GM18873 (cell line): ENCODE results near the gene KIAA0513.

Source experiments
- ATAC-seq: cut with Tn5 transposase; IDR thresholded peaks from one replicate; pipeline ENCODE4 v1.9.1; 2021; ENCODE audit warnings: mild to moderate bottlenecking, moderate library complexity, moderate number of reproducible peaks; ENCODE audit not compliant: unreplicated experiment, low FRiP score

KIAA0513 gene

DNA sequence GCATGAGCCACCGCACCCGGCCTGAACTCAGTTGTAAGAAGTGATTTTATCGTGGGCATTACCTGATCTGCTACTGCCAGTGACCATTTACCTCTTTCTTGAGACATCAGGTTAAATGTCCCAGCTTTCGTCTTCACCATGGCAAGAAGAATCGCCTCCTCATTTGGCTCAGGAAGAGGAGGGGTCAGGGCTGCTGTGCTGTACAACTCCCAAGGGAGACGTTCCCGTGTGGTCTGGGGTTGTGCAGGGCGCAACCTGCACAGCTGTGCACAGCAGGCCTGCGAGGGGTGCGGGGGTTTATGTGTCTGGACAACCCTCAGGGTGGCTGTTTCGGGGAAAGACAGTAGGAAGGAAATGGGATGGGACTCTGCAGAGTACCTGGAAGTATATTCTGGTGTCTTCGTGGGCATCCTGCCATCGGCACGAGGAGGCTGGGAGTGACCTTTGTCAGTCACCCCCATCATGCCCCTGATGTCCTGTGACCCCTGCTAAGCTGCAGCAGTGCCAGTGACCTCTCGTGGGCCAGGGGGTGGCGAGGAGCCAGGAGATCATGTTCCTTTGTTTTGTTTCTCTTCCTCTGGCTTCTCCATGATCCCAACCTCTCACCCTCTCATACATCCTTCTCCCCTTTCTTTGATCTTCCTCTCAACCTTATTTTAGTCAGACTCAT lies 57.4 kb downstream of the KIAA0513 start:
- no peak for ATAC-seq

- ATAC-seq, result no peak
These were observed 58.1 kb downstream of the KIAA0513 start for GRCh38 chr16:85085721-85086120.

GRCh38 chr16:85086347-85087291 lies 59.0 kb downstream of the KIAA0513 start:
- no peak for ATAC-seq

GRCh38 chr16:85087899-85088569 lies 60.4 kb downstream of the KIAA0513 start:
- ATAC-seq, result no peak

GRCh38 chr16:85088570-85089199 lies 61.1 kb downstream of the KIAA0513 start:
- no peak for ATAC-seq

- ATAC-seq, result no peak
These were observed 61.9 kb downstream of the KIAA0513 start for GRCh38 chr16:85089525-85089924.

- no peak for ATAC-seq
These were observed 62.6 kb downstream of the KIAA0513 start for GRCh38 chr16:85090181-85090580.

DNA sequence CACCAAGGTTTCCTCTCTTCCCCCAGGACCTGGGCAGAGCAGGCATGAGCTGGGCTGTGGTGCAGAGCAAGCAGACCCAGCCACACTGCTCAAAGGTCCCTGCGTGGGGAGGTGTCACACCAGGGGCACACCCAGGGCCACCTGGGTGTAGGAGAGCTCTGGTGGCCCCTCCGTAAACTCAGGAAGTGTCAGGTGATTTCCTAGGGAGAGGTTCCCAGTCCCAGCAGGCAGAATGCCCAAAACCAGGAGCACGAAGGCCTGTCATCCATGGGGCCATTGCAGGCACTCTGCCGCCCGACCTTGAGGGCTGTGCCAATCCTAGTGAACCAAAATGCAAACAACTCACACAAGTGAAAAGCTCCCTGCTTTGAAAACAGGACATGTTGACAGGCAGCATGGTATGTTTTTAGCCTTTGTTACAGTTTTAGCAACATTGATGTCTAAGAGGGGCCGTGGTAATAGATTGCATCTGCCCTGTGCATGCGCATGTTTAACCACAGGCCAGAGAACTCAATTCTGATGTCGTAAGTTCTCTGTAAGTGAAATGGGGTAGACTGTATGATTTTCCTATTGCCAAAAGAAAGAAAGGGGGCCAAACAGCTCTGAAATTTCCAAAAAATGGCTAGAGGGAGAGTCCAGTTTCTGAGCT lies 63.4 kb downstream of the KIAA0513 start:
- no peak for ATAC-seq

DNA sequence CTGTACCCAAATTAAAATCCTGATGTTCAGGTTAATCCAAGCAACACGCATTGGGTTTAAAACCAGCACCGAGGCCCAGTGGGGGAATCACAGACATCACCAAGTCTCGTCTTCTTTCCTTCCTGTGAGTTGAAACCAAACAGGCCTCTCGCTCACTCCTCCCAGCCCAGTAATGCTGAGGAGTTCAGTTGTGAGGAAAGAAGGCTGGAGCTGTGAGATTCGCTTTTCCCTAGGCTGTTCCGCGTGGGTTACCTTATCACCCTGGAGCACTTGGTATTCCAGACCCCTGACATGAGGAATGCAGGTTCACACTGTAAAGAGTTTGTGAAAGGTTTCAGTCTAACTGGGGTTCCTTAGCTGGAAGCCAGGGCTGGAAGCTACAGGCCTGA lies 63.9 kb downstream of the KIAA0513 start:
- no peak for ATAC-seq

DNA sequence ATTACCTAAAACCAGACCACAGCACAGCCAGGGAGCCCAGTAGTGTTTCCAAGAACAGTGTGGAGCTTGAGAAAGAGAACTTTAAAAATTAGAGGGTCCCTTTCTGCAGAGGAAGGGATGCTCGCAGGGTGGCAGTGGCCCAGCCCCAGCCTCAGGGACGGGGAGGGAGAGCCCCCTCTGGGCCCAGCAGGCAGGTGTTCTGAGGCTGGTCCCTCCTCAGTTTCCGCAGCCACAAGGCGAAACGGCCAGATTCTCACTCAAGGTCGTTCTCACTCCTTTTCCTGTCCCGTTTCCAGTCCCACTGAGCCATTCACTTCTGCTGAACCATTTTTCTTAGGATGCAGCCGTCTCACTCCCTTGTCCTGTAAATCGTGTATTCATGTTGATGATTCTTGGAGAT lies 64.7 kb downstream of the KIAA0513 start:
- ATAC-seq, result no peak

GRCh38 chr16:85092851-85093250 lies 65.3 kb downstream of the KIAA0513 start:
- no peak for ATAC-seq

- ATAC-seq, result no peak
These were observed 66.1 kb downstream of the KIAA0513 start for GRCh38 chr16:85093705-85094104.

- no peak for ATAC-seq
These were observed 66.7 kb downstream of the KIAA0513 start for GRCh38 chr16:85094176-85094805.

DNA sequence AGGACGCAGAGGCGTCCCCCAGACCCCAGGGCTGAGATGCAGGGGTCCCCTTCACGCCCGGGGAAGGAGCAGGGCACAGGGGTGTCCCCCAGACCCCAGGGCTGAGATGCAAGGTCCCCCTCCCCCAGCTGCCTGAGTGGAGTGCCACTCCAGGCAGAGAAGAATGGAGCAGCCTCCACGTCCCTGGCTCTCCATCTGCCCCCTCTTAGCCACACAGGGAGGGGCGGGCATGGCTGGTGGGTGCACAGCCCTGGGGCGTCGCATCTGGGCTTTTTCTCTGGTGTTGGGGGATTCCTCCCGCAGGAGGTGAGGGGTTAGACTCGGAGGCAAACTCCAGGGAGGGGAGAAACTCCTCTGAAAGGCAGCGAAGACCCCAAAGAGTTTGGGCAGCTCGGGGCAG lies 67.2 kb downstream of the KIAA0513 start:
- no peak for ATAC-seq

DNA sequence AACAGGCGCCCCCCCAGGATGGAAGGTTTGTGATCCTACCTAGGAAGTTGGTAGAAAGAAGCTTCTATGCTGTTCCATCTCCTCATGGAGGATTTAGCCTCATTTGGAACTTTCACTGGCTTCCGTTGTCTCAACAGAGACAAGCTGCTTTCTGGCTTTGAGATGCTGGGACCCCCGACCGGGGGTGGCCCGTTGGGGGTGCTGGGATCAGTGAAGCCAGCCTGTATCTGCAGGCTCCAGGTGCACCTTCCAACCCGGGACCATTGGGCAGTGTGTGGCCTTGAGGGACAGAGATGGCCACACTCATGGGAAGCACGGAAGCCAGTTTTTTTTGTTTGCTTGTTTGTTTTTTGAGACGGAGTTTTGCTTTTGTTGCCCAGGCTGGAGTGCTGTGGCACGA lies 69.3 kb downstream of the KIAA0513 start:
- ATAC-seq, result no peak

GRCh38 chr16:85098565-85098964 lies 71.0 kb downstream of the KIAA0513 start:
- ATAC-seq, result no peak

DNA sequence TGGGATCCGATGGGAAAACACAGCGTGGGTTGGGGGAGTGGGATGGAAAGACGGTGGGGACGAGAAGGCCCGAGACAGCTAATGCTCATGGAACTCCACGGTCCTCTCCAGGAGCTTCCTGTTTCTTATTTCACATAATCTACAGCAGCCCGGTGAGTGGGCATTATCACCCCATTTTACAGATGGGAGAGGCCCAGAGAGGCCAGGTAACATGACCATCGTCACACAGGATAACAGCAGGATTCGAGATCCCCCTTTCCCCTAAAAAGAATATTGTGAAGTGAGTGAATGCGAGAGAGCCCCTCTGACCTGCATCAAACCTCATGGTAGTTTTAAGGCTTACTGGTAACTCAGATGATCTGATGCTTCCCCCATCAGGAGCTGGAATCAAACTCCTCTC lies 72.7 kb downstream of the KIAA0513 start:
- ATAC-seq, result no peak

DNA sequence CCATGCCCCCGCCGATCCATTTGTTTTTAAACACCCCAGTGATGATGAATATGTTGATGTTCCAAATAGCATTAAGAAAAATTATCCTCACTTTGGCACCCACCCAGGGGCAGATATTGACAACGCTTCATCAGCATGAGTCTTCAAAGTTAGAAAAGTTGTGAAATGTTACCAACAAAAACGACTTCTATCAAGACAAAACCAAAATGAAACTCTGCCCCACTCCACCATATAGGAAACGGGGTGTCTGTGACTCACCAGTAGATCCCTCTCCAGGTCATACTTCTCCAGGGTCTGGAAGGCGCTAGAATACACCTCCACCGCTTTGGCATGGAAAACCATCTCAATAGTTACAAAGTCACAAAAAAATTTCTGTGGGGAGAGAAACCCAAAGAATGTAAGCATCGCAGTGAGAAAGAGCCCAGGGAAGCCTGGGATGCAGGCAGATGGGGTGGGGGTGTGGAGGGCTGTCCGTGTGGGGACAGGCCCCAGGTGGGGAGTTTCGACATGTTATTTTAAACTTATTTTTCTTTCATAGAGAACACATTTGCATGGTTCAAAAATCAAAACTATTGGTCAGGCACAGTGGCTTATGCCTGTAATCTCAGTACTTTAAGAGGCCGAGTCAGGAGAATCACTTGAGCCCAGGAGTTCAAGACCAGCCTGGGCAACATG lies 74.5 kb downstream of the KIAA0513 start:
- no peak for ATAC-seq
